OCI-LY7 (cell line): ENCODE results near the gene SLC6A14. TPM values are rescaled to one million over a fixed set of nuclear protein-coding genes. Genes with fewer than 3 reads are reported as not detected.

Experiments used
- Bru-seq: library from RNA; stranded (reverse); fragments of 400-500 nt; gene quantifications from one replicate; lab custom pipeline; 2021; lab: Mats Ljungman, UMichigan
- BruChase-seq, 2 experiments: library from RNA; stranded (reverse); fragments of 400-500 nt; gene quantifications; one replicate each; lab custom pipeline; 2021; lab: Mats Ljungman, UMichigan
- BruUV-seq: library from RNA; stranded (reverse); fragments of 400-500 nt; replicated peaks from 2 replicates; lab custom pipeline; 2021; lab: Mats Ljungman, UMichigan
- CTCF ChIA-PET: fragments of 300-600 bp; sonication (Branson Sonifier 250); formaldehyde crosslinking; loops from one replicate; lab custom pipeline; 2022; ENCODE audit warnings: antibody characterized with exemption; ENCODE audit not compliant: unreplicated experiment; lab: Charles Lee
- POLR2A ChIA-PET: fragments of 300-600 bp; sonication (Branson Sonifier 250); formaldehyde crosslinking; loops from one replicate; lab custom pipeline; 2022; ENCODE audit warnings: antibody characterized with exemption; lab: Charles Lee
- DNase-seq: peaks from one replicate; pipeline ENCODE4 v3.0.0-alpha.2; 2015; ENCODE audit warnings: low spot score
- H2AFZ ChIP-seq: fragments of 200-600 bp; sonication (generic), shearing (Covaris generic); 2 replicates; pipeline ENCODE4 v1.6.1; 2014; ENCODE audit warnings: mild to moderate bottlenecking, antibody characterized with exemption, low read length, moderate library complexity
- H3K27ac ChIP-seq: fragments of 200-600 bp; sonication (generic); 2 replicates; pipeline ENCODE4 v1.5.1; 2014; ENCODE audit warnings: mixed run types, low read depth, mild to moderate bottlenecking, moderate library complexity, low read length, inconsistent platforms; ENCODE audit not compliant: poor library complexity, severe bottlenecking
- H3K36me3 ChIP-seq: fragments of 200-600 bp; sonication (generic); 2 replicates; pipeline ENCODE4 v1.6.1; 2014; ENCODE audit warnings: mild to moderate bottlenecking, antibody characterized with exemption, low read length, moderate library complexity, mixed read lengths; ENCODE audit not compliant: insufficient read depth
- H3K4me1 ChIP-seq: fragments of 200-600 bp; sonication (generic); 2 replicates; pipeline ENCODE4 v1.5.1; 2014; ENCODE audit warnings: mild to moderate bottlenecking, low read length; ENCODE audit not compliant: insufficient read depth, poor library complexity, severe bottlenecking
- H3K4me2 ChIP-seq: fragments of 200-600 bp; sonication (generic); 2 replicates; pipeline ENCODE4 v1.6.1; 2014; ENCODE audit warnings: mild to moderate bottlenecking, low read length
- H3K4me3 ChIP-seq: fragments of 200-600 bp; sonication (generic); 2 replicates; pipeline ENCODE4 v1.5.1; 2014; ENCODE audit warnings: mild to moderate bottlenecking, low read depth, low read length; ENCODE audit not compliant: poor library complexity, severe bottlenecking
- H3K79me2 ChIP-seq: fragments of 200-600 bp; sonication (generic); 2 replicates; pipeline ENCODE4 v1.6.1; 2016; ENCODE audit warnings: low read depth, mild to moderate bottlenecking, low read length, moderate library complexity, mixed read lengths; ENCODE audit not compliant: insufficient read depth
- H3K9me2 ChIP-seq: fragments of 200-600 bp; sonication (generic); 2 replicates; pipeline ENCODE4 v1.6.1; 2016; ENCODE audit warnings: mild to moderate bottlenecking, low read length, mixed read lengths; ENCODE audit not compliant: insufficient read depth
- H3K9me3 ChIP-seq: fragments of 200-600 bp; sonication (generic); 2 replicates; pipeline ENCODE4 v1.6.1; 2014; ENCODE audit warnings: mild to moderate bottlenecking, mixed run types, low read length, mixed read lengths
- H4K20me1 ChIP-seq: fragments of 200-600 bp; sonication (generic); 2 replicates; pipeline ENCODE4 v1.6.1; 2014; ENCODE audit warnings: mild to moderate bottlenecking, antibody characterized with exemption, low read length, moderate library complexity, mixed read lengths; ENCODE audit not compliant: insufficient read depth
- CTCF ChIP-seq: fragments of 200-600 bp; sonication (generic); conservative IDR thresholded peaks from 2 replicates; pipeline ENCODE4 v1.5.1; 2014; ENCODE audit warnings: mild to moderate bottlenecking, antibody characterized with exemption, low read length, moderate library complexity, mixed read lengths
- EZH2phosphoT487 ChIP-seq: fragments of 200-600 bp; sonication (generic); IDR thresholded peaks from 2 replicates; pipeline ENCODE4 v1.6.1; 2018; ENCODE audit warnings: low read depth, borderline replicate concordance, mild to moderate bottlenecking, mixed run types, antibody characterized with exemption, low read length, moderate library complexity, mixed read lengths
- intact Hi-C: fragments of 100-400 bp; cut with micrococcal nuclease; formaldehyde crosslinking; loops from one replicate; pipeline ENCODE4 v1.10.0; 2022; ENCODE audit not compliant: unreplicated experiment
- long read RNA-seq: library from polyadenylated mRNA; stranded (forward); transcript quantifications from one replicate; pipeline ENCODE4 v2.0.0, GENCODE V29; 2022
- total RNA-seq, 2 experiments: library from RNA; depleted of rRNA in 1 of 2; stranded (reverse); fragments of >200 nt in 1 of 2; shearing (Covaris generic) in 1 of 2; gene quantifications; 2 replicates each; pipeline ENCODE4 v1.2.3, GENCODE V29; 2014 to 2022

SLC6A14 gene
- total RNA-seq (2014; rRNA removed; shearing (Covaris generic)) (not detected in 2 replicates), total RNA-seq (2022) (not detected in 2 replicates), Bru-seq, nascent RNA (not detected), BruChase-seq, experiment 1, labeled RNA remaining after a 6-hour chase (not detected), BruChase-seq, experiment 2, labeled RNA remaining after a 2-hour chase (not detected)
- long read RNA-seq, result 0 reads

GRCh38 chrX:116436358-116436816, at the start of gene SLC6A14:
Gene SLC6A14 (plus strand): TSS chrX:116436606. CDS start chrX:116436710, 104 bp downstream.
- DNase-seq, result no peak
- Histone ChIP-seq H3K36me3 (no peaks in the 10 kb centered on the region), H4K20me1 (no peaks in the 10 kb centered on the region)

GRCh38 chrX:116395752-116396151, 40.7 kb upstream of the SLC6A14 start:
- Histone ChIP-seq H3K79me2 (no peaks in the 10 kb centered on the region), H3K9me3 (no peaks in the 10 kb centered on the region), H3K36me3 (no peaks in the 10 kb centered on the region), H3K4me2 (no peak overlapping the region), H2AFZ (no peak overlapping the region), H3K27ac (no peak overlapping the region), H3K9me2 (no peaks in the 10 kb centered on the region), H3K4me3 (no peak overlapping the region), H4K20me1 (no peaks in the 10 kb centered on the region), H3K4me1 (no peaks in the 10 kb centered on the region)
- CTCF ChIA-PET, result no interaction called here
- POLR2A ChIA-PET, result interaction anchor here (0.6 kb wide), 1 partner anchor 124 kb away, joined by 3 read pairs; no protein-coding TSS in a partner anchor
- intact Hi-C loops, result no loop called here
- no TSS peak for BruUV-seq
- DNase-seq, result no peak
- TF ChIP-seq CTCF (no peak), EZH2phosphoT487 (no peak)

More at GRCh38 chrX:116436358-116436816, at the start of gene SLC6A14:
- BruUV-seq, result no TSS peak
- Histone ChIP-seq H3K4me3 (no peak within 1 kb of the TSS), H3K4me2 (no peak within 1 kb of the TSS), H3K9me3 (no peaks in the 10 kb centered on the region), H3K79me2 (no peaks in the 10 kb centered on the region), H3K9me2 (no peaks in the 10 kb centered on the region), H3K4me1 (no peaks in the 10 kb centered on the region), H2AFZ (no peak within 1 kb of the TSS), H3K27ac (no peak within 1 kb of the TSS)
- TF ChIP-seq EZH2phosphoT487 (no peak), CTCF (no peak)
- intact Hi-C loops, result no loop called here
- CTCF ChIA-PET, result no interaction called here
- POLR2A ChIA-PET, result no interaction called here

GRCh38 chrX:116399681-116400080, 36.7 kb upstream of the SLC6A14 start:
- intact Hi-C loops, result no loop called here
- H3K79me2 ChIP-seq, result no peaks in the 10 kb centered on the region
- no peak overlapping the region for H2AFZ ChIP-seq
- ChIA-PET CTCF (no interaction called here), POLR2A (no interaction called here)
- H3K9me3 ChIP-seq, result no peaks in the 10 kb centered on the region
- no peaks in the 10 kb centered on the region for H3K36me3 ChIP-seq
- no TSS peak for BruUV-seq
- H3K4me1 ChIP-seq, result no peaks in the 10 kb centered on the region
- no peaks in the 10 kb centered on the region for H4K20me1 ChIP-seq
- no peak for DNase-seq
- no peak for TF ChIP-seq EZH2phosphoT487
- TF ChIP-seq CTCF, result no peak
- H3K4me2 ChIP-seq, result no peak overlapping the region
- H3K27ac ChIP-seq, result no peak overlapping the region
- H3K4me3 ChIP-seq, result no peak overlapping the region
- no peaks in the 10 kb centered on the region for H3K9me2 ChIP-seq
